ENCODE results near the gene SPATC1L. TPM values are rescaled to one million over a fixed set of nuclear protein-coding genes. Genes with fewer than 3 reads are reported as not detected.
A peak's percentile ranks its signal among the peaks of the same experiment; 100 is the strongest.

SPATC1L gene
- total RNA-seq, 2 donors from 2014 or later = 7.1 to 8.9 TPM

DNA sequence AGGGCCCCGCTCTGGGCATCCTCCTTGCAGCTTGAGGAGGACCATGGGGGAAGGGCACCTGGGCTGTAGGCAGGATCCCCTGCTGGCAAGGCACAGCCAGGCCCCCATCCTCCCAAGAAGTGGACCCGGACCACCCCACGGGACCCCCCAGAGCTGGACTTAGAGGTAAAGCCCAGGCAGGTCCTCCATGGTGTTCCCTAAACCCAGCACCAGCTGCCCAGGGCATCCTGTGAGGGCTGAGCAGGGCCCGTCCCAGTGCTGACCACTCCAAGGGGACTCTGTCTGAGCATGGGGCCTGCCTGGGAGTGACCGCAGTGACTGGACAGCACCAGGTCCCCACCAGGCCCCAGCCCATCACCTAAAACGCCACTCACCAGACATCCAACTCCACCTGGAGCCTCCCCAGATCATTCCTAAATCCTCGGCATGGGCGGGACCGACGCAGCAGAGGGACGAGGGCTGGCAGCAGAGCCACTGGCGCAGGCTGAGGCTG is 65.1 kb downstream of the SPATC1L start:
- peaks cover 0 to 11% of the 10 kb centered on the region in 2 donors for H3K36me3 Mint-ChIP-seq
- no peak overlapping the region for H3K27ac Mint-ChIP-seq
- H3K9me3 Mint-ChIP-seq = peaks cover 0 to 4% of the 10 kb centered on the region in 2 donors
- ATAC-seq (no peak), DNase-seq (ENCODE audit: low spot score in 2 of 2) (peak in 1 of 2 donors; percentile 53)

DNA sequence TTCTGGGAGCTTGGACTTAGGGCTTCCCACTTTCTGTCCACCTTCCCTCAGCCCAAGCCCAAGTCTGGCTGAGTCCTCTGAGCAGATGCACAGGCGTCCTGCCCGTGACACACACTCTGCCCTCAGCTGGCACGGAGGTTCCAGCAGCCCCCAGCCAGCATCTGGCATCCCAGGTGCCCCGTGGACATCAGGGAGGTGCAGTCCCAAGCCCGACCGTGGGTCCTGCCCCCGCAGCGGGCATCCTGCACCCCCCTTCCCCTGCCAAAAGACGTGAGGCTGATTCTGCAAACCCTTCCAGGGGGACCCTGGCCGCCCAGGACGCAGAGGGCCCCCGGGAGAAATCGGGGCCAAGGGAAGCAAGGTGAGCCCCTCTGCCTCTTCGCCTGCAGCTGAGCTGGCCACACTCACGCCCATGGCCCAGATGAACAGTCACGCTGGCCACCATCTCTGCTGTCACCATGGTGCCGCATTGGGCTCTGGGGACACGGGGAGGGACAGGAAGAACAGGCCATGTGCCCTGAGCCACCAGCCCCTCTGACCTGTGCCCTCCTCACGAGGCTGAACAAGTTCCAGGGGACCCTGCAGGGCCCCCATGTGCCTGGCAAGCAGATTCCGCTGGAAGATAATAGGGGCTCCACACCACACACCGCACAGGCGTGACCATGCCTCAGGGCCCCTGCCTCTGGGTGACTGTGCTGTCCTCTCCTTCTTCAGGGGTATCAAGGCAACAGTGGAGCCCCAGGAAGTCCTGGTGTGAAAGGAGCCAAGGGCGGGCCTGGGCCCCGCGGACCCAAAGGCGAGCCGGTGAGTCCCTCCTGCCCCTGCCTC is 65.7 kb downstream of the SPATC1L start:
- ATAC-seq (no peak), DNase-seq (ENCODE audit: low spot score in 2 of 2) (peak in 1 of 2 donors; percentile 51)
- no peak overlapping the region for H3K27ac Mint-ChIP-seq
- H3K36me3 Mint-ChIP-seq = peaks cover 0 to 17% of the 10 kb centered on the region in 2 donors
- H3K9me3 Mint-ChIP-seq = peaks cover 0 to 2% of the 10 kb centered on the region in 2 donors

DNA sequence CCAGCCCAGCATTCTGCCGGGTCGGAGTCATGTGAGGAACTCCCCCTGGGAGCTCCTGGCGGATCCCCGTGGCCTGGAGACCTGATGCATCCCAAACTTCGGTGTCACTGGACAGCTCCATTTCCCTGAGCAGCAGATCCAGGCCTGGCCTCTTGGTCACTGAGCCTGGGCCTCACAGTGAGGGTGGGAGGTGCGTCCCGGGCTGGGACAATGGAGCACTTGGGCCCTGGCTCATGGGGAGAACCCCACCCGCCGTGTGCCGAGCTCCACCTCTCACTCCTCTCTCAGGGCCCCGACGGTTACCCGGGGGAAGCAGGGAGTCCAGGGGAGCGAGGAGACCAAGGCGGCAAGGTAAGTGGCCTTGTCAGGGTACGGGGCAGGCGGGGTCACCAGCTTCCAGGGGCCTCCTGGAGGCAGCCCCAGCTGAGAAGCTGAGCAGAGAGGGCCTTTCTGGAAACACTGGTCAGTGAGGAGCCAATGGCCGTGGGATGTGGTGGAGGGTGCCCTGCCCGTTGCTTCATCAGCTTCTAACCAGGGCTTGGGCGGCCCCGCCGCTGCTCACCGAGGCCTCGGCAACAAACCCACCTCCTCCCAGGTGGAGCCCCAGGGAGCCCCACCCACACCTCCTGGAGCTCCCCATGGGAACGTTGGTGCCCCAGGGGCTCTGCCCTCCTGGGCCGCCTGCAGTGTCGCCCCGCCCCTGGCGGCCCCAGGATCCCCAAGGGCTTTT is 66.5 kb downstream of the SPATC1L start:
- DNase-seq (ENCODE audit: low spot score in 2 of 2) = peak in 1 of 2 donors; percentile 47
- ATAC-seq = no peak
- Mint-ChIP-seq H3K36me3 (peaks cover 0 to 17% of the 10 kb centered on the region in 2 donors), H3K27ac (no peak overlapping the region), H3K9me3 (no peaks in the 10 kb centered on the region)

DNA sequence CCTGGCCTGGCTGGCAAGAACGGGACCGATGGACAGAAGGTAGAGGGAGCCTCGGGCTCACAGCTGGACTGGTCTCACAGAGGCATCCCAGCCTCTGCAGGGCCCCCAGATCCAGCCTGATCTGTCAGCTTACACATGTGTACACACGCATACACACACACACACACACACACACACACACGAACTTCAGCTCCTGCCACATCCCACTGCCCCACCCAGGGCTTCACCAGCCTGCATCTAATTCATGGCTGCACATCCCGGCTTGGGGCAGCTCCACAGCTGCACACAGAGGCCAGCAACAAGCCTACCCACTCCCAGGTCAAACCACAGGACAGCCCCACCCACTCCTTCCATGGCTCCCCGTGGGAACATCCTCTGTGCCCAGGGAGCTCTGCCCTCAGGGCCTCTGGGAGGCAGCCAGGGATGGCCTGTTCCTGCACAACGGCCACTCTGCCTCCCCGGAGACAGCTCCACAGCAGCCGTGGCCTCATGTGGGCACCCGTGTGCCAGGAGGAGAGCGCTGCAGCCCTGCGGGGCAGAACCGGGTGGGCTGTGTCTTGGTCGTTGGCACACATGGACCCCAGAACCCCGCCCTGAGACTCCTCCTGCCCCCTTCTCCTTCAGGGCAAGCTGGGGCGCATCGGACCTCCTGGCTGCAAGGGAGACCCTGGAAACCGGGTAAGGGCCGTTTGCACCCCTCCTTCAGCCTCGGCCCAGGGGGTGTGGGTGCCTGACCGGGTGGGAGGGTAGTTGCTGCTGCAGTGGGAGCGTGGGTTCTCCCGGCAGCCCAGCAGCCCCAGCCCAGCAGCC is 67.3 kb downstream of the SPATC1L start:
- no peak overlapping the region for H3K27ac Mint-ChIP-seq
- peaks cover 0 to 17% of the 10 kb centered on the region in 2 donors for H3K36me3 Mint-ChIP-seq
- no peak for ATAC-seq

DNA sequence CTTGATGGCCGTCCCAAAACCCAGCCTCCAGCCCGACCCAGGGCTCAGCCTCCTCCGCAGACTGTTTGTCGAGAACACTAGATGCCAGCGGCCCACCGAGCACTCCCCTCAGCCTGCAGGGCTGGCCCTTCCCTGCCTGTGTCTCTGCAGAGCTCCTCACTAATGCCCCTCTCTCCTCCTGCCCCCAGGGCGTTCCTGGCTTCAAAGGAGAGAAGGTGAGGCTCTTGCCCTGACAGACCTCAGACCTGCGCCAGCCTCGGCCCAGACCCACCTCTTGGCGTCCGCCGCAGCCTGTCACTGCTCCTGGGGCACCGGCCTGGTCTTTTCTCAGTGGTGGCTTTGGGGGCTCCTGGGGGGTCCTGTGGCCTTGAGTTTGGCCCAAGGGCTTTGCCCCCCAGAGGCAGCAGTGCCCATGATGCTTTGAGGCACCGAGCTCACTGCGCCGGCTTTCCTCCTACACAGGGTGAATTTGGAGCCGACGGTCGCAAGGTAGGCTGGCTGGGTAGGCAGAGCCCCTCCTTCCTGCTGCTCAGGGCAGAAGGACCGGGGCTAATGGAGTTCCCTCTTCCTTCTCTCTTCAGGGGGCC is 68.0 kb downstream of the SPATC1L start:
- H3K27ac Mint-ChIP-seq = no peak overlapping the region
- H3K9me3 Mint-ChIP-seq = no peaks in the 10 kb centered on the region
- DNase-seq (ENCODE audit: low spot score in 2 of 2) (no peak), ATAC-seq (no peak)
- peaks cover 0 to 17% of the 10 kb centered on the region in 2 donors for H3K36me3 Mint-ChIP-seq

More for the DNA sequence above, 67.3 kb downstream of the SPATC1L start:
- DNase-seq (ENCODE audit: low spot score in 2 of 2) = peak in 1 of 2 donors; percentile 47
- no peaks in the 10 kb centered on the region for H3K9me3 Mint-ChIP-seq

DNA sequence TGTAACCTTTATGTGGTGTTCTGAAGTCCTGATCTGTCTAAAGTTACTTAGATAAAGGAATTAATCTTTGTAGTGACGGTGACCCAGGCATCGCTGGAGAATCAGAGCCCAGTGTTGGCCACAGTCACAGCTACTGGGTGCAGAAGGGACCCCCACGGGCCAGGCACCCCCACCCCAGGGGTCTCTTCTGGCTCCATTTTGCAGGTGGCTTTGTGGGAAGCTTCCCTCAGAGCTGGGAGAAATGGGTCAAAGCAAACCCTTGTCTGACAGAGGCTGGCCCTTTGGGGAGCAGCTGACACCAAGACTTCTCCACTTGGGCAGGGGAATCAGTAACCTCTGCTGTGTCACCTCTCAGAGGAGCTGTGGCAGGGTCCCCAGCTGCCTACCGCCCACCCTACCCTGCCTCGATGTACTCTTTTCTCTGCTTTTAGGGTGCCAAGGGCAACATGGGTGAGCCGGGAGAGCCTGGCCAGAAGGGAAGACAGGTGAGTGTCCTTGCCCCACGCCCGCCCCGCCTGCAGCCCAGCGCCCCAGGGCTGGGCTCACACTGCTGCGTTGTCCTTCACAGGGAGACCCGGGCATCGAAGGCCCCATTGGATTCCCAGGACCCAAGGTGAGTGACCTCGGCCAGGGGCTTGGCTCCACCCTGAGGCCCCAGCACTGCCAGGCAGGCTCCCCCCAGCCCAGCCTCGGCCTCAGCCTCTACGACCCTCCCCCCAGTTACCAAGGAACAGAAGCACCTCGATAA is 68.6 kb downstream of the SPATC1L start:
- no peaks in the 10 kb centered on the region for H3K9me3 Mint-ChIP-seq
- H3K36me3 Mint-ChIP-seq = peaks cover 0 to 17% of the 10 kb centered on the region in 2 donors
- no peak overlapping the region for H3K27ac Mint-ChIP-seq
- no peak for ATAC-seq
- no peak for DNase-seq (ENCODE audit: low spot score in 2 of 2)

DNA sequence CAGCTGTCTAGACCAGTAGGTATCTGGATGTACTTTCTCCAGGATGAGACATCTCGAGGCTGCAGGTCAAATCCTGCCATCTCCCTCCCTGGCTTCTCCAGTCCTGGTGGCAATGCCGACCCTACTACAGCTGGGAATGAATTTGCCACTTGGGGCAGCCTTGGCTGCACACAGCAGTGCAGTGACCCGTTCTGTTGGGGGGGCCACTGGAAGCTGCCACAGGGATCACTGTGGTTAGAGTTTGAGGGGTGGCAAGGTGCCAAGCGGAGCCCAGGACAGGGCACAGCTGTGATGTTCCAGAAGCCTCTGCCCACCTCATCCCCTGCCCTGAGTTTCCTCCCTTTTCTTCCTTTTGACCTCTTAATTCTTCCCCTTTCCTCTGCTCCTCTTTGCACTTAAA is 69.3 kb downstream of the SPATC1L start:
- Mint-ChIP-seq H3K9me3 (no peaks in the 10 kb centered on the region), H3K27ac (no peak overlapping the region), H3K36me3 (peaks cover 0 to 17% of the 10 kb centered on the region in 2 donors)
- DNase-seq (ENCODE audit: low spot score in 2 of 2) (no peak), ATAC-seq (no peak)

DNA sequence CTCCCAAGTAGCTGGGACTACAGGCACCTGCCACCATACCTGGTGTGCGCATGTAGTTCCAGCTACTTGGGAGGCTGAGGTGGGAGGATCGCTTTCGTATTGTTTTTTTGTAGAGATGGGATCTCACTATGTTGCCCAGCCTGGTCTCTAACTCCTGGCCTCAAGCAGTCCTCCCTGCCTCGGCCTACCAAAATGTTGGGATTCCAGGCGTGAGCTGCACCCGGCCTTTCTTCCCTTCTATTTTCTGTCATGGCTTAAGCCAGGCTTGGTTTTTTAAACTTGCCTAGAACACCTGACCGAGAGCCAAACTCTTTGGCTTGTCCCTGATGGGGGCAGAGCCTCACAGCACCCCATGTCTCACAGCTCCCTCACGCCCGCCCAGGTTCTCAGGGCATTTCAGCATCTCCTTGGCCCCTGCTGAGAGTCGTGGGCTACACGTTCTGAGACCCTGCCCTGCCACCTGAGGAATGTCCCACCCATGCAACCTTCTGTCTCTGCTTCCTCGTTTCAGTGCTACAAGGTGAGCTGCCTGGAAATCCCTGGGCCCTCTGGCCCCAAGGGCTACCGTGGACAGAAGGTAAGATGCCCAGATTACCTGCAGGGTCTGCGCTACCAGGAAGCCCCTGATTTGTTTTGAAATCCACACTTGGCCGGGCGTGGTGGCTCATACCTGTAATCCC is 70.6 kb downstream of the SPATC1L start:
- peaks cover 0 to 17% of the 10 kb centered on the region in 2 donors for H3K36me3 Mint-ChIP-seq
- no peak overlapping the region for H3K27ac Mint-ChIP-seq
- ATAC-seq (no peak), DNase-seq (ENCODE audit: low spot score in 2 of 2) (no peak)
- no peaks in the 10 kb centered on the region for H3K9me3 Mint-ChIP-seq

DNA sequence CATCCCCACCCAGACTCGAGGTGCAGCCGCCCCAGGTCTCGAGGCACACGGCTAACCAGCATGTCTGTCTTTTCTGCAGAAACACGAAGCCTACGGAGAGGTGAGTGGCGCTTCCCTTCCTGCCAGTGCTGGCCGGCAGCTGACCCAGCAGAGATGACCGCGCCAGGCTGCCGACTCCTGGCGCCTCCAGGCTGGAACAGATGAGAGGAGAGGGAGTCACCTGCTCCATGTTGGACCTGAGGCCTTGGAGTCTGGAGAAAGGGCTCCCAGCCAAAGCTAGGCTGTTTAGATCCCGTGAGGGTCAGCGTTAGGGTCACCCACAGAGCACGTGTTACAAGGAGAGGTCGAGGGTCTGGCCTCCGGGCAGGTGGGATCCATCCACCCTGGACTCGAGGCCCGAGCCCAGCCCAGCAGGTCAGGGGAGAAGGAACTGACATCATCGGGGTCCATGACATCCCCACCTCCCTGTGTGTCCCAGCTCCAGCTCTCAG is 71.5 kb downstream of the SPATC1L start:
- peaks cover 0 to under 1% of the 10 kb centered on the region in 2 donors for H3K9me3 Mint-ChIP-seq
- DNase-seq (ENCODE audit: low spot score in 2 of 2) (peak in 1 of 2 donors; percentile 48), ATAC-seq (no peak)
- peaks cover 0 to 19% of the 10 kb centered on the region in 2 donors for H3K36me3 Mint-ChIP-seq
- no peak overlapping the region for H3K27ac Mint-ChIP-seq

DNA sequence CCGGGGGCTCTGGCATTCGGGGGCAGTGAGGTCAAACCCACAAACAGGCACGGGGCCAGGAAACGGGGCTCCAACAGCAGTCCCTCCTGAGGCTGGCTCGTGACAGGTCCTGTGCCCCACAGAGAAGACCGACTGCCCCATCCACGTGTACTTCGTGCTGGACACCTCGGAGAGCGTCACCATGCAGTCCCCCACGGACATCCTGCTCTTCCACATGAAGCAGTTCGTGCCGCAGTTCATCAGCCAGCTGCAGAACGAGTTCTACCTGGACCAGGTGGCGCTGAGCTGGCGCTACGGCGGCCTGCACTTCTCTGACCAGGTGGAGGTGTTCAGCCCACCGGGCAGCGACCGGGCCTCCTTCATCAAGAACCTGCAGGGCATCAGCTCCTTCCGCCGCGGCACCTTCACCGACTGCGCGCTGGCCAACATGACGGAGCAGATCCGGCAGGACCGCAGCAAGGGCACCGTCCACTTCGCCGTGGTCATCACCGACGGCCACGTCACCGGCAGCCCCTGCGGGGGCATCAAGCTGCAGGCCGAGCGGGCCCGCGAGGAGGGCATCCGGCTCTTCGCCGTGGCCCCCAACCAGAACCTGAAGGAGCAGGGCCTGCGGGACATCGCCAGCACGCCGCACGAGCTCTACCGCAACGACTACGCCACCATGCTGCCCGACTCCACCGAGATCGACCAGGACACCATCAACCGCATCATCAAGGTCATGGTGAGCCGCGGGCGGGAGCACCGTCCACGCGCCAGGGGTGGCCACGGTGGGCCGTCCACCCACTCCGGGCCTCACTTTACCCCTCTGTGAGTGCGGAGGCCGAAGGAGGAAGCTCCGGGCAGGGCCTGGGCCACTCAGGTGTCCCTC is 72.2 kb downstream of the SPATC1L start:
- no peak overlapping the region for H3K27ac Mint-ChIP-seq
- H3K36me3 Mint-ChIP-seq = peaks cover 4 to 26% of the 10 kb centered on the region in 2 donors
- DNase-seq (ENCODE audit: low spot score in 2 of 2) (peak in 1 of 2 donors; percentile 42), ATAC-seq (no peak)
- peaks cover 0 to 8% of the 10 kb centered on the region in 2 donors for H3K9me3 Mint-ChIP-seq

DNA sequence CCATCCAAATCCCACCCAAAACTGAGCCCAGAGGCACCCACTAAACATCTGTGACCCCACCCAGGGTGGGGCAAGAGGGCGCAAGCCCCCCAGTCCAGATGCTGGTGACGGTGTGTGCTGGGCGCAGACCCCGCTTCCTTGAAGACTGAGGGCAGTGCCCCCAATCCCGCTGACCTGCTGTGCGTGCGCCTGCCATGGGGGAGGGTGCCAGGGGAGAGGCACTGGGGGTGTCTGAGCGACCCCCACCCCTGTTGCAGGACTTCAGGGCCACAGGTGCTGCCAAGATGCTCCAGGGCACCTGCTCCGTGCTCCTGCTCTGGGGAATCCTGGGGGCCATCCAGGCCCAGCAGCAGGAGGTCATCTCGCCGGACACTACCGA is 73.1 kb downstream of the SPATC1L start:
- ATAC-seq = no peak
- H3K27ac Mint-ChIP-seq = no peak overlapping the region
- peak in 1 of 2 donors; percentile 48 for DNase-seq (ENCODE audit: low spot score in 2 of 2)

More for the DNA sequence above, 73.1 kb downstream of the SPATC1L start:
- H3K36me3 Mint-ChIP-seq = peaks cover 5 to 28% of the 10 kb centered on the region in 2 donors
- H3K9me3 Mint-ChIP-seq = peaks cover 0 to 10% of the 10 kb centered on the region in 2 donors
